ENCODE measurements around the gene GRPEL2.

Gene GRPEL2

DNA sequence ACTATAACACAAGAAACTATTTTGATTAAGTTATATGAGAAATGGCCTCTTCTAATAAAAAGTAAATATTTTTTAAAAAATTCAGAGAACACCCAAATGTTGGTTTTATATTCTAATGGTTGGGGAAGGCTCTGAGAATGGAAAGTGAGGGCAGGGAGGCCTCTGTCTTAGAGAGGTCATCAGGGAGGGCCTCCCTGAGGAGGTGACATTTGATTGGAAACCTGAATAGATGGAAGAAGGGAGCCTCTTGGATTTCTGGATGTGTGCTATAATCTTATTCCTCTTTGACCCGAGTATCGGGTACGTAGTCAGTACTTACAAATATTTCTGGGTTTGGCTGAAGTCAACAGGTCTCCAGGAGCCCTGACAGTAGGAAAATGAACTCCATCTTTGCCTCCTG, 26.1 kb upstream of the GRPEL2 start:
- DNase-seq (ENCODE audit: low read depth) = no peak

DNA sequence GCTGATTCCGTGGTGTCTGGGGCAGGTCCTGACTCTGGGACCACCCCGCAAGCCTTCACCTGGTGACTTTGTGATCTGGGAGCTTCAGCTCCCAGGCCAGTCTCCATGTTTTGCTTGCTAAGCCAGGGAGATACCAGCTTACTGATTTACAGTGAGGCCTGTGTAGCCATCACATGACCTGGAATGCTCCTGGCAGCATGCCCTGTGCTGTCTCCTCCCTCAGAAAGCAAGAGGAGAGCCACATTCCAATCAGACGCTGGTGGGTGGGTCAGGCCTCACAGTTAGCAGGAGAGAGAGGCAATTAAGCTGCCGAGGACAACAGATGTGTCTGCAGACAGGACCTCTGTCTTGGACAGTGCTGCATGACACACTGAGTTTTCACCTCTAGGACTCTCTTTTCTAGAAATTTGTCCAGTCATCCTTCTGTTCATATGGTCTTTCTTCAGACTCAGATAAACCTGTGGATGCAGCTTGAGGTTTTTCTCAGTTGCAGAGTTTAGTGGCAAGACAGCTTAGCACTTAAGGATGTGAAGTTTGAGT, 24.4 kb upstream of the GRPEL2 start:
- no peak for DNase-seq (ENCODE audit: low read depth)

GRCh38 chr5:149322518-149322917, 22.8 kb upstream of the GRPEL2 start:
- no peak for DNase-seq (ENCODE audit: low read depth)

- no peak for DNase-seq (ENCODE audit: low read depth)
Observed at GRCh38 chr5:149323210-149323609, 22.1 kb upstream of the GRPEL2 start.

- DNase-seq (ENCODE audit: low read depth) = no peak
Observed at GRCh38 chr5:149323621-149324205, 21.6 kb upstream of the GRPEL2 start.

DNA sequence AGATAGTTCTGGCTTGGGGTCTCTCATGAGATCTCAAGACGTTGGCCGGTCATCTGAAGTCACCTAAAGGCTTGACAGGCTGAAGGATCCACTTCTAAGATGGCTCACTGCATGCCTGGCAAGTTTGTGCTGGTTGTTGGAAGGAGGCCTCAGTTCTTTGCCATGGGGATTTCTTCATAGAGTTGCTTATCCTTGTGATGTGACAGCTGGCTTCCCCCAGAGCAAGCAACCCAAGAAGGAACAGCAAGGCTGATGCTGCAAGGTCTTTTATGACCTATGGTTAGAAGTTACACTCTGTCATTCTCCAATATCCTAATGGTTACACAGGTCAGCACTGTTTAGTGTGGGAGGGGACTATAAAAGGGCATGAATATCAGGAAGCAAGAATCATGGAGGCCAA, 20.7 kb upstream of the GRPEL2 start:
- DNase-seq (ENCODE audit: low read depth) = no peak

GRCh38 chr5:149325166-149325735, 20.0 kb upstream of the GRPEL2 start:
- no peak for DNase-seq (ENCODE audit: low read depth)

- DNase-seq (ENCODE audit: low read depth) = no peak
Observed at GRCh38 chr5:149325894-149326293, 19.4 kb upstream of the GRPEL2 start.

DNA sequence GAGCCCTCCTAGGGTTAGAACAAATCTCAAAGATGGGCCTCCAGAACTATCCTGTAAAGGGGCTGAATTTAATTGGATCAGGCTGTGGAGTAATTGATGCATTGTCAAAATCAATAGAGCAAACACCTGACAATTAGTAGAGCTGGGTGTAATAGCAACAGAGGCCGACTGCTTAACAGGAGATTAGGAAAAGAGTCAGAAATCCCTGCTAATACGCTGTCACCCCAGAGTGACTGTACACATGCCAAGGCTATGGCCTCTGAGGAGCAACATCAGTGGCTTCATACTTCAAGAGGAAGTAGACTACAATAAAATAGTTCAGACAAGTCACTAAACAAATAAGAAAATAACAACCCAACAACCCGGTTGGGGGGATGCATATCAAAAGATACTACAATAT, 18.7 kb upstream of the GRPEL2 start:
- DNase-seq (ENCODE audit: low read depth) = no peak

DNA sequence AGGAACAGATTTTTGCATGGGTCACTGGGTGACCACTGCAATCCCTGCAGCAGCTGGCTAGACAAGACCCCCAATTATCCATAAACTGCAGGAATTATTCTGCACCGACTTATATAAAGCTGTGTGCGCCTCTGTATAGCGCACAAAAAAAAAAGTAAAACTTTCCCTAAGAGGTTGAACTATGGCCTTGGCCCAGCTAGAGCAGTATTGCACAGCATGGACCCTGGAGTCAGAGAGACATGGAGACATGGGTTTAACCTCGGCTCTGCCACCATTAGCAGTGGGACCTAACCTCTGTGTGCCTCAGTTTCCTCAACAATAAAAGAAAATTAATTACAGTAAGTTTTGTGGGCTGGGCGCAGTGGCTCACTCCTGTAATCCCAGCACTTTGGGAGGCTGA, 17.1 kb upstream of the GRPEL2 start:
- no peak for DNase-seq (ENCODE audit: low read depth)

GRCh38 chr5:149333711-149334443, 11.4 kb upstream of the GRPEL2 start:
- DNase-seq (ENCODE audit: low read depth) = no peak

GRCh38 chr5:149337736-149338135, 7.6 kb upstream of the GRPEL2 start:
- DNase-seq (ENCODE audit: low read depth) = no peak

- DNase-seq (ENCODE audit: low read depth) = no peak
Observed at GRCh38 chr5:149338364-149338763, 6.9 kb upstream of the GRPEL2 start.

DNA sequence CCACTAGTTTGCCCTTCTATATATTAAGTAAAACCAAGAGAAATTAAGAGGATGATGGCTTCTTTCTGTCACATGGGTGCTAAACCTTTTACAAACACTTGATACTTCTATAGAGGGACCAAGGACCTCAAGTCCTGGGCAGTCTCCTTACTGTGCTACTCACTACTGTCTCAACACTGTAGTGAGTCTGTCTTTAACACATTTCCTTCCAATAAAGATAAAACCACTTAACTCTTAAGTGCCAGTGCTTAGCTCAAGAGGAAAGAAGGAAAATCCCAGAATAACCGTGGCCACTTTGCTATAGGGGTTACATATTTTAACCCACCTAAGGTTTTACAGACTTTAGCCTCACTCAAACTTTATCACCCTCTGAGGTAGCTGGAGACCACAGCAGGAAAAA, 4.4 kb upstream of the GRPEL2 start:
- DNase-seq (ENCODE audit: low read depth) = no peak

GRCh38 chr5:149341876-149342275, 3.4 kb upstream of the GRPEL2 start:
- no peak for DNase-seq (ENCODE audit: low read depth)

GRCh38 chr5:149344151-149344550, 1.1 kb upstream of the GRPEL2 start:
- no peak for DNase-seq (ENCODE audit: low read depth)

- no peak for DNase-seq (ENCODE audit: low read depth)
Observed at GRCh38 chr5:149345892-149346222, 558 bp downstream of the GRPEL2 start.

DNA sequence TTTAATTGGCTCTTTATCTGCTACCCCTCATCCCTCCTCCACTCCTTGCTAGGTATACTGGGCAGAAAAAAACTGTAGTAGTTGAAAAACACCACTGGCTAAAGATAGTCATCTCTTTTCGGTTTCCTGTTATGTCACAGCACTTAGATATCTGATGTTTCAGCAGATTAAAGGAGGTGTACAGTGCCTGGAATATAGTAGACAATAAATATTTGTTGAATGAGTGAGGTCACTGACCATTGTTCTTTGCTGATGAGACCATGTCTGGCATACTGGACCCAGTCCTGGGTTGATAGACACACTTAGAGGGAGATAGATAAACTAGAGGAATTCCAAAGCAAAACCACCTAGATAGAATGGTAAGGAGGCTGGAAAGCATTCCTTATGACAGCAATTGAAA, 3.2 kb downstream of the GRPEL2 start:
- DNase-seq (ENCODE audit: low read depth) = no peak

GRCh38 chr5:149349382-149349781, 4.1 kb downstream of the GRPEL2 start:
- DNase-seq (ENCODE audit: low read depth) = no peak

- DNase-seq (ENCODE audit: low read depth) = no peak
Observed at GRCh38 chr5:149352169-149352568, 6.9 kb downstream of the GRPEL2 start.

GRCh38 chr5:149353911-149354310, 8.6 kb downstream of the GRPEL2 start:
- DNase-seq (ENCODE audit: low read depth) = no peak

GRCh38 chr5:149355688-149356087, 10.4 kb downstream of the GRPEL2 start:
- no peak for DNase-seq (ENCODE audit: low read depth)

DNA sequence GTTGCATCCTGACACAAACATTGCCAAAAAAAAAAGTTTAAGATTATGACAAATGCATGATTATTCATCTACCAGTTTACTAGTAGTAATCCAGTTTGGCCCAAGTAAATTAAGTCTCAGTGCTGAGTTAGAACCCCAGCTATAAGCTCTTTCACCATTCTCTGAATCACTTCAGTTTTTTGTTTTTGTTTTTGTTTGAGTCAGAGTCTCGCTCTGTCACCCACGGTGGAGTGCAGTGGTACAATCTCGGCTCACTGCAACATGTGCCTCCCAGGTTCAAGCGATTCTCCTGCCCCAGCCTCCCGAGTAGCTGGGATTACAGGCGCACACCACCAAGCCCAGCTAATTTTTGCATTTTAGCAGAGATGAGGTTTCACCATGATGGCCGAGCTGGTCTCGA, 11.1 kb downstream of the GRPEL2 start:
- DNase-seq (ENCODE audit: low read depth) = no peak

Measured in stimulated activated CD8-positive, alpha-beta memory T cell treated with anti-CD3 and anti-CD28 coated beads, Interleukin-15, amount 100 ng/mL, for 24 hours (primary cell).